Measurements from ENCODE around the gene DLGAP4. TPM values are rescaled to one million over a fixed set of nuclear protein-coding genes. Genes with fewer than 3 reads are reported as not detected.

Gene DLGAP4
- total and polyA plus RNA-seq, 2 of the 13 experiments (the other 11 are each of a cell fraction or from before 2014, with no cell fraction given): 15.2 to 26.7 TPM

DNA sequence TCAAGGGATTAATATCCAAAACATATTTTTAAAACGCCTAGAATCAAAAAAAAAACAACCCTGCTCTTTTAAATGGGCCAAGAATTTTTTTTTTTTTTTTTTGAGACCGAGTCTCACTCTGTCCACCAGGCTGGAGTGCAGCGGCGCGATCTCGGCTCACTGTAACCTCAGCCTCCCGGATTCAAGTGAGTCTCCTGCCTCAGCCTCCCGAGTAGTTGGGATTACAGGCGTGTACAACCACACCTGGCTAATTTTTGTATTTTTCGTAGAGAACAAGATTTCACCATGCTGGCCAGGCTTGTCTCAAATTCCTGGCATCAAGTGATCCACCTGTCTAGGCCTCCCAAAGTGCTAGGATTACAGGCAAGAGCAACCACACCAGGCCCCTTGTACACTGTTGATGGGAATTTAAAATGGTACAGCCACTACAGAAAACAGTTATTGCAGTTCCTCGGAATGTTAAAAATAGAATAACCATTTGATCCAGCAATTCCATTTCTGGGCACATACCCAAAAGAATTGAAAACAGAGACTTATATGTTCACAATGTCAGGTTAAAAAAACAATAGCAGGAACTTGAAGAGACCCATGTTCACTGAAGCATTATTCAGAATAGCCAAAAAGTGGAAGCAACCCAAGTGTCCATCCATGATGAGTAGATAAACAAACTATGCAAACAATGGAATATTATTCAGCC lies 232.0 kb downstream of the DLGAP4 start (continued):
- TF ChIP-seq, protein P1, sequence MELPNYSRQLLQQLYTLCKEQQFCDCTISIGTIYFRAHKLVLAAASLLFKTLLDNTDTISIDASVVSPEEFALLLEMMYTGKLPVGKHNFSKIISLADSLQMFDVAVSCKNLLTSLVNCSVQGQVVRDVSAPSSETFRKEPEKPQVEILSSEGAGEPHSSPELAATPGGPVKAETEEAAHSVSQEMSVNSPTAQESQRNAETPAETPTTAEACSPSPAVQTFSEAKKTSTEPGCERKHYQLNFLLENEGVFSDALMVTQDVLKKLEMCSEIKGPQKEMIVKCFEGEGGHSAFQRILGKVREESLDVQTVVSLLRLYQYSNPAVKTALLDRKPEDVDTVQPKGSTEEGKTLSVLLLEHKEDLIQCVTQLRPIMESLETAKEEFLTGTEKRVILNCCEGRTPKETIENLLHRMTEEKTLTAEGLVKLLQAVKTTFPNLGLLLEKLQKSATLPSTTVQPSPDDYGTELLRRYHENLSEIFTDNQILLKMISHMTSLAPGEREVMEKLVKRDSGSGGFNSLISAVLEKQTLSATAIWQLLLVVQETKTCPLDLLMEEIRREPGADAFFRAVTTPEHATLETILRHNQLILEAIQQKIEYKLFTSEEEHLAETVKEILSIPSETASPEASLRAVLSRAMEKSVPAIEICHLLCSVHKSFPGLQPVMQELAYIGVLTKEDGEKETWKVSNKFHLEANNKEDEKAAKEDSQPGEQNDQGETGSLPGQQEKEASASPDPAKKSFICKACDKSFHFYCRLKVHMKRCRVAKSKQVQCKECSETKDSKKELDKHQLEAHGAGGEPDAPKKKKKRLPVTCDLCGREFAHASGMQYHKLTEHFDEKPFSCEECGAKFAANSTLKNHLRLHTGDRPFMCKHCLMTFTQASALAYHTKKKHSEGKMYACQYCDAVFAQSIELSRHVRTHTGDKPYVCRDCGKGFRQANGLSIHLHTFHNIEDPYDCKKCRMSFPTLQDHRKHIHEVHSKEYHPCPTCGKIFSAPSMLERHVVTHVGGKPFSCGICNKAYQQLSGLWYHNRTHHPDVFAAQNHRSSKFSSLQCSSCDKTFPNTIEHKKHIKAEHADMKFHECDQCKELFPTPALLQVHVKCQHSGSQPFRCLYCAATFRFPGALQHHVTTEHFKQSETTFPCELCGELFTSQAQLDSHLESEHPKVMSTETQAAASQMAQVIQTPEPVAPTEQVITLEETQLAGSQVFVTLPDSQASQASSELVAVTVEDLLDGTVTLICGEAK (IDR thresholded peaks at IDR 0.05): no peak
- TF ChIP-seq, protein P1 (CRISPR knock-in tag; IDR thresholded peaks at IDR 0.05): no peak

All from HepG2 (cell line).